SK-N-SH (cell line): ENCODE measurements around the gene RBM20. TPM values are rescaled to one million over a fixed set of nuclear protein-coding genes. Genes with fewer than 3 reads are reported as not detected.

Experiments used
- CTCF ChIA-PET: fragments of 300-600, 350-600 bp; formaldehyde crosslinking; extraction: SDS; loops from one replicate; lab custom pipeline; 2021; lab: Yijun Ruan, JAX
- POLR2A ChIA-PET: fragments of 350-600 bp; sonication (Branson Sonifier 250); formaldehyde crosslinking; extraction: SDS; loops from one replicate; lab custom pipeline; 2020; ENCODE audit warnings: antibody characterized with exemption, inconsistent platforms; lab: Yijun Ruan, JAX
- DNase-seq: peaks from one replicate; pipeline ENCODE4 v3.0.0; 2012
- H2AFZ ChIP-seq: fragments of 200-600 bp; sonication (generic); 2 replicates; pipeline ENCODE4 v1.8.1; 2016; ENCODE audit warnings: antibody characterized with exemption, mild to moderate bottlenecking, low read depth
- H3F3A ChIP-seq: fragments of 200-600 bp; sonication (generic); replicated peaks from 2 replicates; pipeline ENCODE3; 2016; ENCODE audit warnings: antibody characterized with exemption, mild to moderate bottlenecking; ENCODE audit not compliant: insufficient read depth
- H3K27ac ChIP-seq, 2 experiments: fragments of 200-500 bp in 1 of 2; fragments of 200-600 bp in 1 of 2; sonication (Bioruptor generic) in 1 of 2; sonication (generic), shearing (Covaris generic) in 1 of 2; 2 replicates each; pipeline versions ENCODE4 v1.5.1 to v1.6.1; 2014 to 2016; ENCODE audit warnings: low read depth in 2 of 2, inconsistent platforms in 1 of 2, low read length in 1 of 2, mild to moderate bottlenecking in 1 of 2, mixed read lengths in 1 of 2
- H3K27me3 ChIP-seq: fragments of 200-600 bp; sonication (generic), shearing (Covaris generic); 2 replicates; pipeline ENCODE4 v1.6.1; 2016; ENCODE audit warnings: mixed run types; ENCODE audit not compliant: insufficient read depth
- H3K36me3 ChIP-seq, 2 experiments: fragments of 200-500 bp in 1 of 2; fragments of 200-600 bp in 1 of 2; sonication (Bioruptor generic) in 1 of 2; sonication (generic) in 1 of 2; replicated peaks in 1 of 2; 2 replicates each; pipeline versions ENCODE3 to v1.5.1; 2014 to 2016; ENCODE audit warnings: low read length in 1 of 2, mild to moderate bottlenecking in 1 of 2; ENCODE audit not compliant: insufficient read depth in 2 of 2, control insufficient read depth in 1 of 2
- H3K4me1 ChIP-seq, 2 experiments: fragments of 200-500 bp in 1 of 2; fragments of 200-600 bp in 1 of 2; sonication (Bioruptor generic) in 1 of 2; sonication (generic), shearing (Covaris generic) in 1 of 2; 2 replicates each; pipeline versions ENCODE4 v1.5.1 to v1.6.1; 2014 to 2016; ENCODE audit warnings: low read depth in 1 of 2, low read length in 1 of 2, mixed run types in 1 of 2; ENCODE audit not compliant: insufficient read depth in 2 of 2, control insufficient read depth in 1 of 2
- H3K4me2 ChIP-seq: fragments of 200-600 bp; sonication (generic), shearing (Covaris generic); 2 replicates; pipeline ENCODE4 v1.6.1; 2017; ENCODE audit warnings: mixed run types
- H3K4me3 ChIP-seq, 2 experiments: fragments of 200-500 bp in 1 of 2; fragments of 200-600 bp in 1 of 2; sonication (Bioruptor generic) in 1 of 2; sonication (generic), shearing (Covaris generic) in 1 of 2; 2 replicates each; pipeline versions ENCODE4 v1.5.1 to v1.8.1; 2014 to 2016; ENCODE audit warnings: low read depth in 2 of 2, inconsistent platforms in 1 of 2, low read length in 1 of 2, mild to moderate bottlenecking in 1 of 2, mixed read lengths in 1 of 2, moderate library complexity in 1 of 2
- H3K79me2 ChIP-seq: fragments of 200-600 bp; sonication (generic); 2 replicates; pipeline ENCODE4 v1.8.1; 2017; ENCODE audit warnings: mild to moderate bottlenecking; ENCODE audit not compliant: insufficient read depth
- H3K9ac ChIP-seq: fragments of 200-600 bp; sonication (generic); 2 replicates; pipeline ENCODE4 v1.6.1; 2017; ENCODE audit warnings: mixed run types
- H3K9me2 ChIP-seq: fragments of 200-600 bp; sonication (generic); 2 replicates; pipeline ENCODE4 v1.6.1; 2017; ENCODE audit warnings: mixed run types
- H3K9me3 ChIP-seq: fragments of 200-600 bp; sonication (generic); 2 replicates; pipeline ENCODE4 v1.6.1; 2017; ENCODE audit warnings: mixed run types, mild to moderate bottlenecking, moderate library complexity
- H4K20me1 ChIP-seq: fragments of 200-600 bp; sonication (generic); 2 replicates; pipeline ENCODE4 v1.6.1; 2017; ENCODE audit warnings: mild to moderate bottlenecking, mixed run types; ENCODE audit not compliant: insufficient read depth
- CHD2 ChIP-seq: fragments of 150-350 bp; IDR thresholded peaks from 2 replicates; pipeline ENCODE4 v1.6.1; 2018; ENCODE audit warnings: low read length; ENCODE audit not compliant: partially characterized antibody
- ELF1 ChIP-seq: IDR thresholded peaks from 2 replicates; pipeline ENCODE4 v1.4.0; 2012
- FOXM1 ChIP-seq: IDR thresholded peaks from 2 replicates; pipeline ENCODE4 v1.4.0; 2012; ENCODE audit warnings: low read depth, mild to moderate bottlenecking
- GABPA ChIP-seq: IDR thresholded peaks from 2 replicates; pipeline ENCODE4 v1.4.0; 2012; ENCODE audit warnings: low read depth, mild to moderate bottlenecking
- GATA2 ChIP-seq: sonication (generic); formaldehyde crosslinking; IDR thresholded peaks from 2 replicates; pipeline ENCODE4 v1.5.0; 2020; ENCODE audit warnings: mild to moderate bottlenecking, missing genetic modification reagents
- MEF2A ChIP-seq: IDR thresholded peaks from 2 replicates; pipeline ENCODE4 v1.4.0; 2012; ENCODE audit warnings: low read depth, borderline replicate concordance
- MXI1 ChIP-seq: IDR thresholded peaks from 2 replicates; pipeline ENCODE4 v1.6.1; 2012; ENCODE audit warnings: mild to moderate bottlenecking, low read depth, low read length, improper control_type of control experiment
- POLR2AphosphoS5 ChIP-seq: IDR thresholded peaks from 2 replicates; pipeline ENCODE4 v1.6.1; 2012; ENCODE audit warnings: low read depth, low read length
- RCOR1 ChIP-seq: fragments of 150-350 bp; IDR thresholded peaks from 2 replicates; pipeline ENCODE4 v1.6.1; 2017; ENCODE audit warnings: antibody characterized with exemption, low read length
- RFX5 ChIP-seq: IDR thresholded peaks from 2 replicates; pipeline ENCODE4 v1.6.1; 2012; ENCODE audit warnings: mild to moderate bottlenecking, improper control_type of control experiment, low read length
- SMC3 ChIP-seq: IDR thresholded peaks from 2 replicates; pipeline ENCODE4 v1.6.1; 2012; ENCODE audit warnings: low read depth, low read length, improper control_type of control experiment
- TAF1 ChIP-seq: IDR thresholded peaks from 2 replicates; pipeline ENCODE4 v1.6.1; 2012; ENCODE audit warnings: low read depth, mild to moderate bottlenecking, low read length, moderate library complexity, borderline replicate concordance
- USF1 ChIP-seq: IDR thresholded peaks from 2 replicates; pipeline ENCODE4 v1.4.0; 2012; ENCODE audit warnings: low read depth, borderline replicate concordance
- YY1 ChIP-seq: IDR thresholded peaks from 2 replicates; pipeline ENCODE4 v1.4.0; 2012; ENCODE audit warnings: low read depth, mild to moderate bottlenecking
- WGBS: methylation state at CpG from one replicate; pipeline ENCODE4 v1.1.6; 2017; ENCODE audit warnings: low lambda C conversion rate; 5-methylcytosine and 5-hydroxymethylcytosine counted together
- polyA plus RNA-seq, 3 experiments: library from polyadenylated mRNA; depleted of rRNA; stranded (reverse); fragments of >200 nt; gene quantifications; 2 replicates each; pipeline ENCODE4 v1.2.3, GENCODE V29; 2012
- TF ChIP-seq, protein P1 (sequence below): IDR thresholded peaks from 2 replicates; pipeline ENCODE4 v1.6.1; 2012; ENCODE audit warnings: mild to moderate bottlenecking, low read depth, low read length, moderate library complexity
- TF ChIP-seq, protein P2 (sequence below): fragments of 200-600 bp; sonication (generic); IDR thresholded peaks from 2 replicates; pipeline ENCODE4 v1.6.1; 2017; ENCODE audit warnings: antibody characterized with exemption, mild to moderate bottlenecking, moderate library complexity

RBM20 gene
- polyA plus RNA-seq, 1 of the 3 experiments (the other 2 are of a cell fraction) = 0.64 TPM

GRCh38 chr10:110841767-110842267, 197.7 kb downstream of the RBM20 start:
- Histone ChIP-seq H2AFZ (no peak overlapping the region), H3K79me2 (no peaks in the 10 kb centered on the region), H3K4me3 (no peak overlapping the region), H3K9ac (no peak overlapping the region), H3K9me2 (no peaks in the 10 kb centered on the region), H3K4me1 (peaks cover 0 to 35% of the 10 kb centered on the region in 2 experiments; a peak in 2 of 4 replicates), H3F3A (no peaks in the 10 kb centered on the region), H3K9me3 (no peaks in the 10 kb centered on the region), H3K4me2 (no peak overlapping the region), H3K36me3 (no peaks in the 10 kb centered on the region), H4K20me1 (no peaks in the 10 kb centered on the region), H3K27ac (no peak overlapping the region), H3K27me3 (no peaks in the 10 kb centered on the region)
- 82% methylated on average over 8 of the region's 9 CpGs for WGBS
- ChIA-PET CTCF (interaction anchor here (1.0 kb wide), 1 partner anchor 95 kb away, joined by 3 read pairs; no protein-coding TSS in a partner anchor), POLR2A (no interaction called here)
- no peak for DNase-seq
- TF ChIP-seq RFX5 = no peak
- TF ChIP-seq, protein P1, sequence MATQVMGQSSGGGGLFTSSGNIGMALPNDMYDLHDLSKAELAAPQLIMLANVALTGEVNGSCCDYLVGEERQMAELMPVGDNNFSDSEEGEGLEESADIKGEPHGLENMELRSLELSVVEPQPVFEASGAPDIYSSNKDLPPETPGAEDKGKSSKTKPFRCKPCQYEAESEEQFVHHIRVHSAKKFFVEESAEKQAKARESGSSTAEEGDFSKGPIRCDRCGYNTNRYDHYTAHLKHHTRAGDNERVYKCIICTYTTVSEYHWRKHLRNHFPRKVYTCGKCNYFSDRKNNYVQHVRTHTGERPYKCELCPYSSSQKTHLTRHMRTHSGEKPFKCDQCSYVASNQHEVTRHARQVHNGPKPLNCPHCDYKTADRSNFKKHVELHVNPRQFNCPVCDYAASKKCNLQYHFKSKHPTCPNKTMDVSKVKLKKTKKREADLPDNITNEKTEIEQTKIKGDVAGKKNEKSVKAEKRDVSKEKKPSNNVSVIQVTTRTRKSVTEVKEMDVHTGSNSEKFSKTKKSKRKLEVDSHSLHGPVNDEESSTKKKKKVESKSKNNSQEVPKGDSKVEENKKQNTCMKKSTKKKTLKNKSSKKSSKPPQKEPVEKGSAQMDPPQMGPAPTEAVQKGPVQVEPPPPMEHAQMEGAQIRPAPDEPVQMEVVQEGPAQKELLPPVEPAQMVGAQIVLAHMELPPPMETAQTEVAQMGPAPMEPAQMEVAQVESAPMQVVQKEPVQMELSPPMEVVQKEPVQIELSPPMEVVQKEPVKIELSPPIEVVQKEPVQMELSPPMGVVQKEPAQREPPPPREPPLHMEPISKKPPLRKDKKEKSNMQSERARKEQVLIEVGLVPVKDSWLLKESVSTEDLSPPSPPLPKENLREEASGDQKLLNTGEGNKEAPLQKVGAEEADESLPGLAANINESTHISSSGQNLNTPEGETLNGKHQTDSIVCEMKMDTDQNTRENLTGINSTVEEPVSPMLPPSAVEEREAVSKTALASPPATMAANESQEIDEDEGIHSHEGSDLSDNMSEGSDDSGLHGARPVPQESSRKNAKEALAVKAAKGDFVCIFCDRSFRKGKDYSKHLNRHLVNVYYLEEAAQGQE = no peak
- TF ChIP-seq, protein P2, sequence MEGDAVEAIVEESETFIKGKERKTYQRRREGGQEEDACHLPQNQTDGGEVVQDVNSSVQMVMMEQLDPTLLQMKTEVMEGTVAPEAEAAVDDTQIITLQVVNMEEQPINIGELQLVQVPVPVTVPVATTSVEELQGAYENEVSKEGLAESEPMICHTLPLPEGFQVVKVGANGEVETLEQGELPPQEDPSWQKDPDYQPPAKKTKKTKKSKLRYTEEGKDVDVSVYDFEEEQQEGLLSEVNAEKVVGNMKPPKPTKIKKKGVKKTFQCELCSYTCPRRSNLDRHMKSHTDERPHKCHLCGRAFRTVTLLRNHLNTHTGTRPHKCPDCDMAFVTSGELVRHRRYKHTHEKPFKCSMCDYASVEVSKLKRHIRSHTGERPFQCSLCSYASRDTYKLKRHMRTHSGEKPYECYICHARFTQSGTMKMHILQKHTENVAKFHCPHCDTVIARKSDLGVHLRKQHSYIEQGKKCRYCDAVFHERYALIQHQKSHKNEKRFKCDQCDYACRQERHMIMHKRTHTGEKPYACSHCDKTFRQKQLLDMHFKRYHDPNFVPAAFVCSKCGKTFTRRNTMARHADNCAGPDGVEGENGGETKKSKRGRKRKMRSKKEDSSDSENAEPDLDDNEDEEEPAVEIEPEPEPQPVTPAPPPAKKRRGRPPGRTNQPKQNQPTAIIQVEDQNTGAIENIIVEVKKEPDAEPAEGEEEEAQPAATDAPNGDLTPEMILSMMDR = no peak
- TF ChIP-seq POLR2AphosphoS5 = no peak
- TF ChIP-seq MXI1 = no peak
- TF ChIP-seq CHD2 = no peak
- no peak for TF ChIP-seq TAF1
- TF ChIP-seq ELF1 = no peak
- no peak for TF ChIP-seq MEF2A
- TF ChIP-seq GATA2 (CRISPR knock-in tag) = no peak
- TF ChIP-seq RCOR1 = no peak
- TF ChIP-seq GABPA = no peak
- no peak for TF ChIP-seq USF1
- no peak for TF ChIP-seq FOXM1
- TF ChIP-seq SMC3 = no peak
- TF ChIP-seq YY1 = no peak
